Neural cell (in vitro differentiated cells): Measurements from ENCODE around the gene CD2.

ENCODE experiments used
- EP300 ChIP-seq: fragments of 450-650 bp; conservative IDR thresholded peaks from 2 replicates; pipeline ENCODE4 v1.6.1; 2014; ENCODE audit warnings: antibody characterized with exemption, mild to moderate bottlenecking, moderate library complexity; ENCODE audit not compliant: poor library complexity, severe bottlenecking
- EZH2 ChIP-seq: fragments of 200-600, 300-800 bp; shearing (Covaris generic), sonication (generic); IDR thresholded peaks from 2 replicates; pipeline ENCODE4 v1.6.1; 2014; ENCODE audit warnings: antibody characterized with exemption, low read length, borderline replicate concordance, mild to moderate bottlenecking; ENCODE audit not compliant: insufficient read depth, poor library complexity, severe bottlenecking
- RAD21 ChIP-seq: fragments of 450-650 bp; conservative IDR thresholded peaks from 2 replicates; pipeline ENCODE4 v1.6.1; 2014; ENCODE audit warnings: antibody characterized with exemption, mild to moderate bottlenecking, moderate library complexity
- TF ChIP-seq, protein P1 (sequence below): fragments of 450-650 bp; IDR thresholded peaks from 2 replicates; pipeline ENCODE4 v1.5.1; 2014; ENCODE audit warnings: antibody characterized with exemption, mild to moderate bottlenecking, moderate library complexity; ENCODE audit not compliant: poor library complexity, severe bottlenecking

DNA sequence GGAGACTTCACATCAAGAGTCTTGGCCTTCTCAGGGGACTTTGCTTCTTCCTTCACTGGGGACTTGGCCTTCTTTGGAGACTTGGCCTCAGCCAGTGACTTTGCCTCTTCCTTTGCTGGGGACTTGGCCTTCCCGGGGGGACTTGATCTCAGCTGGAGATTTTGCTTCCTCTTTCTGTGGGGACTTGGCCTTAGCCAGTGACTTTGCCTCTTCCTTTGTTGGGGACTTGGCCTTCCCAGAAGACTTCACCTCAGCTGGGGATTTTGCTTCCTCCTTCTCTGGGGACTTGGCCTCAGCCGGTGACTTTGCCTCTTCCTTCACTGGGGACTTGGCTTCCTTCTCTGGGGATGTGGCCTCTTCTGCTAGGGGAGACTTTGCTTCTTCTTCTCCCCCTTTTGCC lies 13.5 kb upstream of the CD2 start:
- TF ChIP-seq, protein P1, sequence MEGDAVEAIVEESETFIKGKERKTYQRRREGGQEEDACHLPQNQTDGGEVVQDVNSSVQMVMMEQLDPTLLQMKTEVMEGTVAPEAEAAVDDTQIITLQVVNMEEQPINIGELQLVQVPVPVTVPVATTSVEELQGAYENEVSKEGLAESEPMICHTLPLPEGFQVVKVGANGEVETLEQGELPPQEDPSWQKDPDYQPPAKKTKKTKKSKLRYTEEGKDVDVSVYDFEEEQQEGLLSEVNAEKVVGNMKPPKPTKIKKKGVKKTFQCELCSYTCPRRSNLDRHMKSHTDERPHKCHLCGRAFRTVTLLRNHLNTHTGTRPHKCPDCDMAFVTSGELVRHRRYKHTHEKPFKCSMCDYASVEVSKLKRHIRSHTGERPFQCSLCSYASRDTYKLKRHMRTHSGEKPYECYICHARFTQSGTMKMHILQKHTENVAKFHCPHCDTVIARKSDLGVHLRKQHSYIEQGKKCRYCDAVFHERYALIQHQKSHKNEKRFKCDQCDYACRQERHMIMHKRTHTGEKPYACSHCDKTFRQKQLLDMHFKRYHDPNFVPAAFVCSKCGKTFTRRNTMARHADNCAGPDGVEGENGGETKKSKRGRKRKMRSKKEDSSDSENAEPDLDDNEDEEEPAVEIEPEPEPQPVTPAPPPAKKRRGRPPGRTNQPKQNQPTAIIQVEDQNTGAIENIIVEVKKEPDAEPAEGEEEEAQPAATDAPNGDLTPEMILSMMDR, result no peak
- TF ChIP-seq EZH2, result no peak
- TF ChIP-seq RAD21, result no peak
- TF ChIP-seq EP300, result no peak
